HT-29 (cell line): Measurements from ENCODE around the gene OR1K1. TPM values are rescaled to one million over a fixed set of nuclear protein-coding genes. Genes with fewer than 3 reads are reported as not detected.
A peak's percentile ranks its signal among the peaks of the same experiment; 100 is the strongest.
"Not testable (repeated sequence)": the region's sequence is repeated elsewhere in the genome, so short reads cannot be mapped to it uniquely, and the experiment has no call there.

Experiments used
- DNase-seq: peaks from one replicate; pipeline ENCODE4 v3.0.0-alpha.2; 2015; ENCODE audit warnings: low spot score
- total RNA-seq: library from RNA; depleted of rRNA; stranded (reverse); fragments of >200 nt; shearing (Covaris generic); gene quantifications from 2 replicates; pipeline ENCODE4 v1.2.3, GENCODE V29; 2014

Gene OR1K1
- total RNA-seq, 1 experiment from 2014 or later, result not detected

GRCh38 chr9:122812736-122813135 lies 12.8 kb downstream of the OR1K1 start:
- no peak for DNase-seq

GRCh38 chr9:122814545-122814944 lies 14.6 kb downstream of the OR1K1 start:
- DNase-seq, result no peak

DNA sequence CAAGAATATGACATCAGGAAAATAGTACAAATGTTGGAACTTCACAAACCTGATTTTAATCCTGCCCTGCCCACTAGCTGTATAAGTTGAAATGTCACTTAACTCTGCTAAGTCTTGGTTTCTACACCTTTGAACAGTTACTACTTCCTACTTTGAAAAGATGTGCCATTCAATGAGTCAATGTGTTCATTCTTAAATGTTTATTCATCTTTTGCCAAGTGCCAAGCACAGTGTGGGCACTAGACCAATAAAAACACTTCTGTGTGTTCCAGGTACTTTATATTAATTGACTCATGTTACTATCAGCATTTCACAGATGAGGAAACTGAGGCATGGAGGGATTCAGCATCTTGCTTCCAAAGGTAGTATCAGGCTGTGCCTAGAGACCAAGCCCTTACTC lies 15.6 kb downstream of the OR1K1 start:
- no peak for DNase-seq

- DNase-seq, result no peak
Observed at GRCh38 chr9:122816163-122816867, 16.4 kb downstream of the OR1K1 start.

- no peak for DNase-seq
Observed at GRCh38 chr9:122819326-122819725, 19.4 kb downstream of the OR1K1 start.

- no peak for DNase-seq
Observed at GRCh38 chr9:122819791-122820489, 20.0 kb downstream of the OR1K1 start.

DNA sequence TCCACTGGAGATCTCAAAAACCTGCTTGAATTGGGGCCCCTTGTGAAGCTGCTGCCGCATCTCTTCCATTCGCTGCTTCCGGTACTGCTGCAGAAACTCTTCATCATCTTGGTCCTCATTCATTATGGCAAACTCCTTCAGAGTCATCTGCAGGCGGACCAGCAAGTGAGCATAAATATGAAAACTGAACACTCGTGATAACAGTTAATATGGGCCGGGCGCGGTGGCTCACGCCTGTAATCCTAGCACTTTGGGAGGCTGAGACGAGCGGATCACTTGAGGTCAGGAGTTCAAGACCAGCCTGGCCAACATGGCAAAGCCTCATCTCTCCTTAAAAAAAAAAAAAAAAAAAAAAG lies 20.5 kb downstream of the OR1K1 start:
- no peak for DNase-seq

DNA sequence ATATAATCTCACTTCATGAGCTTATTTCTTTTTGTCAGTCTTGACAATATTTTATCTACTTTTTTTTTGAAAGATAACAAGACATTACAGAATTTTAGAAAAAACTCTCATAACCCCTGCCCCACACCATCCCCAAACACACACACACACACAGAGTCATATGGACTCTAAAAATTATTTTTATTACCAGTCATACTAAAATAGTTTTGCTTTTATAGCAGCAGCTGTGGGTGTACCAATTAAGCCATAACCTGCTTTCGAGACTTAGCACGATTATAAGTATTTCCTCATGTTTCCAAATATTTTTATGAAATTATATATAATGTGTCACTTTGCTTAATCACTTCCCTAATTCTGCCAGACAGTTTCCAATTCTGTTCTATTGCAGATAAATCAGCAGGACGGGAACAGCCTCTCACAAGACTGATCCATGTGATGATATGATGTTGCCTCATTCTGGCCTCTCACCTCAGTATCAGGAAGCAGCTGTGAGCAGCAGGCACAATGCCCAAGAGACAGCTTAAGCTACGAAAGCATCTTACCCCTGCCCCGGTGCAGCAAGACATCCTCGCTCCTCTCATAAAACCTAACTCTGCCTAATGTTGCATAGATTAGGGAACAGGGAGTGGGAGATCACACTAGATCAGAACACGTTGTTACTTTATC lies 21.5 kb downstream of the OR1K1 start:
- no peak for DNase-seq

GRCh38 chr9:122822056-122822455 lies 22.1 kb downstream of the OR1K1 start:
- no peak for DNase-seq

DNA sequence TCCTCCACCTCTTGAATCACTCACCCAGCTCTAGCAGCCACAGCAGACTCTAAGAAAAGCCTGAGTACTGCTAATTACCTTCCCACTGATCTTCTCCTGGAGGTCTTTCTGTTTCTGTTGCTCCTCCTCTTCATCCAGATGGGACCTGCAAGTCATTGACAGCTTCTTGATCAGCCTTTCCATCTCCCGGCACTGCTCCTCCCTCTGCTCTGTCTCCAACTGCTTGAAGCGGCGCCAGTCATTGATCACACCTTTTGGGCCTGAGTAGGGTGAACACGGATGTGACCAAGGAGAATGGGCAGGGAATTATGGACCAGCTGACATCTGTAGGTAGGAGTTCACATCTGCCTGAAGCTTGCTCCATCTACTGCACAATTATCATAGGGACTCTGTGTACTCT lies 23.0 kb downstream of the OR1K1 start:
- no peak for DNase-seq

DNA sequence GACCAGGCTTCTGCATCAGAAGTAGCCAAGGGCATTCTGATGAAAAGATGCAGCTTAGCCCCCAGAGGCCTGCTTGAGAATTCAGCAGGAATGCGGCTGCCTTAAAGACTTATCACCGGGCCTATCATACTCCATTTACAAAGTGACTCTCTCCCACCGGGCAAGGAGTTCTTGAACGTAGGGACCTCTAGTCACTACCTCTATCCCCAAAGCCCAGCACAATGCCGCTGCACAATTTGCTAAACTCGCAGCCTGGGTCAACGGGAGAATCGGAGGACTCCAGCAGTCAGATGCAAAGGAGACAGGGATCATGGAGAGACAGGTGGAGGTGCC lies 27.8 kb downstream of the OR1K1 start:
- DNase-seq, result peak; percentile 16

DNA sequence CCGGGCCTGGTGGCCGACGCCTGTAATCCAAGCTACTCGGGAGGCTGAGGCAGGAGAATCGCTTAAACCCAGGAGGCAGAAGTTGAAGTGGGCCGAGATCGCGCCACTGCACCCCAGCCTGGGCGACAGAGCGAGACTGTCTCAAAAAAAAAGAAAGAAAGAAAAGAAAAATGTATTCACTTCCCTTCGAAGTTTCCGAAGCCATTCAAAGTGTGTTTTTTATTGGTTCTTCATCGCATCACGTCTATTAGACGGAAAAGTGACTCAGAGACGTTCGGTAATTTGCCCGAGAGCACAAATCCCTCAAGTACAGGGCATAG lies 29.0 kb downstream of the OR1K1 start:
- DNase-seq, result not testable (repeated sequence)

DNA sequence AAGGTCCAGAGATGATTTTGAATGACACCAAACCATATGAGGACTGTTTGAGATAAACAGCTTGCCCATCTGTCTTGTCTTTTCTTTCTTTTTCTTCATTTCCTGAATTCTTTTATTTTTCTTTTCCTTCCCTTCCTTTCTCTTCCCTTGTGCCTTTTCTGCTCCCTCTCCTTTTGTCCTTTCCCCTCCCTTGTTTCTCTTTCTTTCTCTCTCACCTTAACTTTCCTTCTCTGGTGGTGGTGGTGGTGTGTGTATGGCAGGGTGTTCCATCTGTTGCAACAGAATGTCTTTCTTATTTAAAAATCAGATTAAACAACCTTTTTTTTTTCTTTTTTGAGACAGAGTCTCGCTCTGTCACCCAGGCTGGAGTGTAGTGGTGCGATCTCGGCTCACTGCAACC lies 32.3 kb downstream of the OR1K1 start:
- DNase-seq, result no peak

DNA sequence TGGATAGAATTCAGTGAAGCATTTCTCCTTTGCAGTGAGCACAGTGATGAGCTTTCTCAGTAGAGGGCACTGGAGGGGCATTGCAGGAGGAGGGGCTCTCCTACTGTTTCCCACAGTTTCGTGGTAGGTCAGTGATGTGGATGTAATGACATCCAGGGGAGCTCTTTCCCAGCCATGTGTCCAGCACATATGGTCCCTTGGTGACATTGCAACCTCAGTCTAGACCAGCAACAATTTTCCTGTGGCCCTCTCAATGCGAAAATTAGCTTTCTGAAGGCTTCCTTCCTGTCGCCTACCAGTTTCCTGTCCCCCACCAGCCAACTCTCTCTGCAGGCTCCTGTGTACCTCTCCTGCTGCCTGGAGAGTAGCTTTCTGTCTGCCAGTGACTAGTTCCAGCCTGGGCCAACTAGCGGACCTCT lies 35.4 kb downstream of the OR1K1 start:
- DNase-seq, result no peak

- DNase-seq, result no peak
Observed at GRCh38 chr9:122837266-122837850, 37.4 kb downstream of the OR1K1 start.

- DNase-seq, result not testable (repeated sequence)
Observed at GRCh38 chr9:122838441-122838840, 38.5 kb downstream of the OR1K1 start.

GRCh38 chr9:122841501-122841900 lies 41.6 kb downstream of the OR1K1 start:
- DNase-seq, result no peak

- no peak for DNase-seq
Observed at GRCh38 chr9:122844137-122844536, 44.2 kb downstream of the OR1K1 start.

DNA sequence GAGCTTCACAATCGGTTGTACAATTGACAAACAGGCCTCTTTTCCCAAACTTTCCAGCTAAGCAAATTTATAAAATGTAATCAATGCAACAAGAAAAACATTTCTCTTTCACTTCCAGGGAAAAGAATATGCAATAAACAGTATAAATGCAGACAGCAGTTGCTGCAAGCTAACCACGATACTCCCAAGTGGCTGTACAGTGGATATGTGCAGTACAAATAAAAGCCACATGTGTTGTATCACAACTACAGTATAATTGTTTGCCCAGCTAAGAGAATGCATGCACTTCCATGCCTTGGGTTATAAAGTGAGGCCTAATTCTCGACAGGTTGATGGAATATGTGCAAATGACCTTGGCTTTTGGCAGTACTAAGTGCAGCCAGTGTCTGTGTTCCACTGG lies 45.2 kb downstream of the OR1K1 start:
- DNase-seq, result no peak

DNA sequence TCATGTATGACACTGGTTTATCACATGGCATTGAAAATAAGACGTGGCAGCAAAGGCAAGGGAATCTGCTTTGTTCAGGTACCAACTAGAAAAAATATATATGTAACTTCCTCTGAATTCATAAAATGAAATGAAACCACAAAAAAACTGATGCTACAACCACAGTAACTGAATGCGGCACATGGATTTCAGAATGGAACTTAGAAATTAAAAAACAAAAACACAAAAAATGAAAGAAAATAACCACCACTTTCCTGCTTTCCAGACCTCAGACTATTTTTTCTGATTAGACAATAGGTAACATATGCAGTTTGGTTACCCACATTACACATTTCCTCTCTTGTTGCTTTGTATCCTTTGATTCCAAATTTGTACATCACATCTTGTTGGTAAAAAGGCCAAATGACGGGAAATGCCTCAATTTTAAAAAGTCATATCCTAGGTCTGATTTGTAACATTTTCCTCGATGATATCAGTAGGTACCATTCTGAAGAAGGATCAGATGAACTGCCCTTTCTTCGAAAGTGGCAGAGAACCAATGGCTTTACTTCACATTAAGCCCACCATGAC lies 46.5 kb downstream of the OR1K1 start:
- DNase-seq, result no peak

DNA sequence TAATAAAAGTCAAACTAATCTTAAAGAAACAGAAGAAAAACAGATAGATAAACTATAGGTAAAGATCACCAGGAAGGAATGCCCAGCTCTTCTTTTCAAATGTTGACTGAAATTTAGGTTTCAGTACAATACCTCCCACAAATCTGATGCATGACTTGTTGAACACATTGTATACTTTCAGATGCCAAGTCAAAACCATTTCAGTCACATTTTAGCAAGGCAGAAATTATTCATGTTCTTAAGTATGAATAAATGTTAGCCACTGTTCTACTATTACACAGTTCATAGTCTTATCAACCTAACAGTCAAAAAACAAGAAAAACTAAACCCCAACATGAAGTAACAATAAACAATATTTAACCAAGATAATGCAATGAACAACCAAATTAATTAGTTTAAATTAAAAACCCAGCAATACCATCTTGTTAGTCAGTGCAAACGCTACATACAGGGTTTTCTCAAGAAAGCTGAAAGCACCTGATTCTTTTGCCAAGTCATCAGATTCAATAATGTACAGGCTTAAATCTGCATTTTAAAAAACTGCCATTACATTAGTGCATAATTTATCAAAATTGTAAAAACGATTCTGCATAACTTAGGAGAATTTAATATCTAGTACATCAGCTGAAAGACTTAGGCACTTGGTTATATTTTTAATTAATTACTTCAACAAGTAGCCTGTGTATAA lies 48.5 kb downstream of the OR1K1 start:
- no peak for DNase-seq
